NCI-H1930 (cell line): Measurements from ENCODE around the gene SV2B.

ENCODE experiments used
- DNase-seq, 2 experiments: peaks; one replicate each; lab custom pipeline; 2025; lab: John Stamatoyannopoulos, UW

The SV2B gene

GRCh38 chr15:91104111-91104510, 4.1 kb downstream of the SV2B start:
- no peak for DNase-seq

DNA sequence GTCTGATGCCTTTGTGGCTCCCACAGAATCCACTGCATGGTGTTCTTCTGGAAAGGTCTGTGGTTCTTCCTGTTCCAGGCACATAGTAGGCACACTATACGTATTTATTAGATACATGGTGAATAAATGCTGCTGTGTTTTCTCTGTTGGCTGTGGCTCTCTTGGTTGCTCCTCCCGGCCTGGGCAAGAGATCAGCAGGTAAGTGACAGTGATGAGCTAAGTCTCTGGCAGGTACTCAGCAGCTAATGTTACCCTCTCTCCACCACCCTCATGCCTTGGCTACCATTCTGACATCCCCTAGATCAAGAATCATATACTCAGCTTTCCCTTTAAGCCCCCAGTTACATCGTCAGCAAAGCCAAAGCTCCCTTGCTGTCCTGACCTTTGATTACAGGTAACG, 8.4 kb downstream of the SV2B start:
- no peak for DNase-seq

DNA sequence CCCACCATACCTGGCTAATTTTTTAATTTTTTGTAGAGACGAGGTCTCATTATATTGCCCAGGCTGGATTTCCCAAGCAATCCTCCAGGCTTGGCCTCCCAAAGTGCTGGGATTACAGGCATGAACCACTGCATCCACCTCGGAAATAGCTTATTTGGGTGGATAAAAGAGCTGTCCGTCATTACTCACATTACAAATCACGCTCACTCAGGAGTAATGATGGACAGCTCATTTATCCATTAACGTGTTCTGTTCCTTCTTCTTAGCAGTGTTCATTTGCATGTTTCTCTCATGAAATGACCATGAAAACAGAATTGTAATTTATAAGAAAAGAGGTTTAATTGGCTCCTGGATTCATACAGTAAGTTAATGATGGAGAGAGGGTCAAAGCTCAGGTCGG, 9.8 kb downstream of the SV2B start:
- DNase-seq: no peak

GRCh38 chr15:91110407-91110806, 10.3 kb downstream of the SV2B start:
- DNase-seq: no peak

GRCh38 chr15:91113030-91113429, 13.0 kb downstream of the SV2B start:
- DNase-seq: no peak

- DNase-seq: no peak
These were observed 14.2 kb downstream of the SV2B start for GRCh38 chr15:91114301-91114700.

DNA sequence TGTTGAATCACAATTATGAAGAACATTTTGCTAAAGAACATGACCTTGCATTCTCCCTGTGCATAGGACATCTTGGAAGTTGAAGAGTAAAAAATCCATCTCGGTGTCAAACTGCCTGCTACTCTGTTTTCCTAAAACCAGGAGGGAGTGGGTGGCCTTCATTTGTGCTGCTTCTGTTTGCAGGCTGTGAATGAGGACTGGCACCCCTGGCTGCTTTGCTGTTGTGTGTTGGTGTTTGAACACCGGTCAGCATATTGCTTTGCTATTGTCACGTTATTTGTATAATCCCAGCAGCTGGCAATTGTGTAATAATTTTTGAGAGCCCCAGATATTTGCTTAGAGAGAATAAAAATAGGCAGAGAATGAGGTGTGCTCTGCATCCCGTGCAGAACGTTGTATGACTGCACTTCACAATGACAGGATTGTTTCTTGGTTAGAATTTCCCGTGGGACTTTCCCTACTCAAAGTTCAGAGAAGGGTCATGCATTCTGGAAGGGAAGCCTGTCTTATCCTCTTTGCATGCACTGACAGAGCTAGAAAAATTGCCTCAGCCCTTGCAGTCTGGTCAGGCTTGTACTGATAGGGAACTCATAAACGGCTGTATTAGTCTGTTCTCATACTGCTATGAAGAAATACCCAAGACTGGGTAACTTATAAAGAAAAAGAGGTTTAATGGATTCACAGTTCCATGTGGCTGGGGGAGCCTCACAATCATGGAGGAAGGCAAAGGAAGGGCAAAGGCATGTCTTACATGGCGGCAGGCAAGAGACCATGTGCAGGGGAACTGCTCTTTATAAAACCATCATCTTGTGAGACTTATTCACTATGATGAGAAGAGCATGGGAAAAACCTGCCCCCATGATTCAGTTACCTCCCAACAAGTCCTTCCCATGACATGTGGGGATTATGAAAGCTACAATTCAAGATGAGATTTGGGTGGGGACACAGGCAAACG, 16.3 kb downstream of the SV2B start:
- DNase-seq: peak; percentile 78

- DNase-seq: no peak
These were observed 17.3 kb downstream of the SV2B start for GRCh38 chr15:91117375-91117774.

DNA sequence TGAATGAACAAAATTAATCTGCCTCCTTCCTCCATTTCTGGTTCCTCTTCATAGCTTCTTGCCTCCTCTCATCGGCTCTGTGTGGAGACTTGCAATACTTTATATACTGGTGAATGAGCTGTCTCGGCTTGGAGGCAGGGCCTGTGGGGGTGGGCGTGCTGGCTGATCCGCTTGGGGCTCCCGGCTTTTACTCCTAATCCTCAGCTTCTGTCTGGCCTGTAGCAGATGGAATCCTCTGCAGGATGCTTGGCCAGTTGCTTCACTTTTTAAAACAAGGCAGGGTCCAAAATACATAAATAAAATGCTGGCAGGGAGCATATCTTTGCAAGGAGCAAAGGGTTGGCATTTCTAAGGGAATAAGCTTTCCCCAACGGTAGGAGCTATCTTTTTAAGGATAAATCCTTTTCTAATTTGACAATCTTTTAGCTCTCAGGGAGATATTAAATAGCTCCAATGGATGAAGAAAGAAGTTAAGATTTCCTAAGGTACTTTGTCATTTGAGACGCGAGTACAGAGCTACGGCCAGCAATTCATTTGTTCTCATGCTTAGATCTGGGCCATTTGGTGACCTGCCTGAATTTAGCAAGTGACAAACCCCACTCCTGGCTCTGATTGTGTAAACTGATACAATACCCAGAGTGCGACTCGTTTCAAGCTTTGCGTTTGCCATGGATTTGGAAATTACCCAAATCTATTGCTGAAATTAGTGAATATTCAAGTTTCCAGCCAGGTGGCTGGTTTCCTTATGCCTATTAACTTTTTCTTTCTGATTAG, 18.9 kb downstream of the SV2B start:
- no peak for DNase-seq

- DNase-seq: no peak
These were observed 22.2 kb downstream of the SV2B start for GRCh38 chr15:91122296-91122695.

GRCh38 chr15:91124132-91124531, 24.1 kb downstream of the SV2B start:
- no peak for DNase-seq

DNA sequence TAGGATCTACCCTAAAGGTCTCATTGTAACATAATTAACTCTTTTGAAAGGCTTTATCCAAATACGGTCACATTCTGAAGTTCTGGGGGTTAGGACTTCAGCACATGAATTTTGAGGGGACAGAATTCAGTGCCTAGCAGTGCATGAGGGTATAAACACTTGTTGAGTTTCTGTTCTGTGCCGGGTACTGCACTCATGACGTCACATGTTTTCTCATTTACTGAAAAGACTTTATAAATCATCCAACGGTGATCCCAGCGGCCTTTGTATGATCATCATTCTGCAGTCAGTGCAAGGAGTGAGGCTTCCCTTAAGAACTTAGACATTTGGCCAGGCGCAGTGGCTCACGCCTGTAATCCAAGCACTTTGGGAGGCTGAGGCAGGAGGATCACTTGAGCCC, 25.1 kb downstream of the SV2B start:
- no peak for DNase-seq

GRCh38 chr15:91126080-91126479, 26.0 kb downstream of the SV2B start:
- no peak for DNase-seq

GRCh38 chr15:91127236-91127955, 27.3 kb downstream of the SV2B start:
- no peak for DNase-seq

DNA sequence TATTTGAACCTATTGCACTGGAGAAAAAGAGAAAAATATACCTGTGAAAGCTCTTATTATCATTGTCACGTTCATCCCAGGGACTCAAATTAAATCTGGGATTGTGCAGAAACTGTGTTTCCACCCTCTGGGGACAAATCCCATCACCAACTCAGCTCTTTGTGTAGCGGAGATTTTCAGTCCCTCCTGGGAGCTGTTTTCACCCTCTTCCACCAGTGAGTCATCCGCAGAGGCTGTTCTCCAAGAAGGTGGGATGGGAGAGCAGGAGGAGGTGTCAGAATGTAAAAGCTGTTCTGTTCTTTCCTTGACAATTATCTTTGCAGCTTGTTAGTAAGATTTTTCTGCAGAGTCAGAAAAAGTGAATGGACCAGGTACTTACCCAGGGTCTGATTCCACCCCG, 28.0 kb downstream of the SV2B start:
- no peak for DNase-seq

DNA sequence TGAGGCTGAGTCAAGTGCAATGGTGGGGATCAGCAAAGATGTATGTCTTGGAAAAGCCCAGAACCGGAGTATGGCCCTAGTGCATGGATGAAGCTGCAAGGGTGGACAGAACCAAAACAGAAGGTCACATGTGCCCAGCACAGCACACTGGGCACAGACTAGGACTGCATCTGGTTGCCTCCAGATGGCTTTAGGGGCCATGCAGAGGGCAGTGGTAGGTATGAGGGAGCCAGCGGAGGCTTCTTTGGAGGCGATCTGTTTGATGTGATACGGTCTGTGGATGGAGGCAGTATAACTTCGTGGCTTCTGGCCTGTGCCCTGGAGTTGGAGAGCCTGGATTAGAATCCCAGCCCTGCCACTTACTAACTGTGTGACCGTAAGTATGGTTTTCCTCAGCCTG, 29.4 kb downstream of the SV2B start:
- no peak for DNase-seq

DNA sequence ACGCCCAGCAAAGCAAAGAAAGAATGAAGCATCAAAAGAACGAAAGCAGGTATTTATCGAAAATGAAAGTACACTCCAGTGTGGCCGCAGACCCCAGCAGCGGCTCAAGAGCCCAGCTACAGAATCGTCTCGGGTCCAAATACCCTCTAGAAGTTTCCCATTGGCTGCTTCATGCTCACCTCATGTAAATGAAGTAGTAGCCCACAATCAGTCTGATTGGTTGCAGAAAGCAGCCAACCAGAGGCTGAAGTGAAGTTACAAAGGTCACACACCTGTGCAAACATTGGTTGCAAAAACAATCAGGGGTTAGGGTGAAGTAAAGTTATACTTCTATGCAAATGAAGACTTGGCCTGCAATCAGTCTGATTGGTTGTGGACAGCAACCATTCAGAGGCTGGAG, 32.0 kb downstream of the SV2B start:
- no peak for DNase-seq

GRCh38 chr15:91133511-91133910, 33.5 kb downstream of the SV2B start:
- DNase-seq: no peak

GRCh38 chr15:91135201-91136130, 35.4 kb downstream of the SV2B start:
- DNase-seq: no peak

GRCh38 chr15:91136386-91136923, 36.4 kb downstream of the SV2B start:
- no peak for DNase-seq

DNA sequence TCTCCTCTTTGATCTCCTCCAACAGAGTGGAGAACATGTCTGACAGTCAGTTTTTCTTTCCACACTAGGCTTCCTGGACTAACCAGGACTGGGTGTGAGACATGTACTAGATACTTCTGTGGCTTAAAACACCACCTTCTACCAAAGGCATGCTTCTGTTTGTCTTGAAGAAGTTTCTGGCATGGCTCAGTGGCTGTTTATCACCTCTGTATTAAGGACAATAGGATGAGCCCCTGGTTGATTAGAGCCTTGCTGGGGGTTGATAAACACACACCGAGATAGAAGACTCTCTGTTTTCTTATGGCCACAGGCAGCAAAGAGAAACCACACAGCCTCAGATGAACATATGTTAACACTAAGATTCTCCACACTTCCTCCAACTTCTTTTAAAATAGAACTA, 40.5 kb downstream of the SV2B start:
- DNase-seq: no peak
